NK-92 (cell line): ENCODE data around the gene ABCC1.
"Not testable (repeated sequence)": the region's sequence is repeated elsewhere in the genome, so short reads cannot be mapped to it uniquely, and the experiment has no call there.

Experiments
- DNase-seq: peaks from one replicate; lab custom pipeline; 2025; ENCODE audit not compliant: unreplicated experiment; lab: John Stamatoyannopoulos, UW

ABCC1 gene

DNA sequence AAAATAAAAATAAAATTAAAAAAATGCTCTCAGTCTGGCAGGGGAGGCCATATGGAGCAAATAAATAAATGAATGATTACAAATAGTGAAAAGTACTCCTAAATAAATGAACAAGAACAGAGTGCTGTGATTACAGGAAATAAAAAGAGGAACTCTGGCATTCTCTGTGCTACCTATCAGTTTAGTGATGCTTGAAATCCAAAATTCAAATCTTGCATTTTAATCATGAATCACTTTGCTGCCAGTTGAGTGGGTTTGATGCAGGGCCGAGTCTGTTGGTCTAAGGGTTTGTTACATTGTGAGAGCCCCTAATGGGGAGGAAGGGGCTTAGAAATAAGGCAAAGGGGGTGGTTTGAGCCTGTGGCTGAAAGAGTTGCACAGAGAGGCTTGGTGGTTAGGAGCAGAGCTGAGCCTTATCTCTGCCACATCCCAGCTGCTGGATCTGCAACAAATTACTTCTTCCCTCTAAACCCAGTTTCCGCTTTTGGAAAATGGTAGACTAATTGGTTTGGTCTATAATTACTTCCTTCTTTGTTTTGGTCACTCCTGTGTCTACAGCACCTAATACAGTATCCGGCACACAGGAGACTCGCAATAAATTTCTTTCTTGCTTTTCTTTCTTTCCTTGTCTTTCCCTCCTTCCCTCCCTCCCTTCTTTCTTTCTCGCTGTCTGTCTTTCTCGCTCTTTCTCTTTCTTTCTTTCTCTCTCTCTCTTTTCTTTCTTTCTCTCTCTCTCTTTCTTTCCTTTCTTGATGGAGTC lies 6.3 kb upstream of the ABCC1 start:
- no peak for DNase-seq

DNA sequence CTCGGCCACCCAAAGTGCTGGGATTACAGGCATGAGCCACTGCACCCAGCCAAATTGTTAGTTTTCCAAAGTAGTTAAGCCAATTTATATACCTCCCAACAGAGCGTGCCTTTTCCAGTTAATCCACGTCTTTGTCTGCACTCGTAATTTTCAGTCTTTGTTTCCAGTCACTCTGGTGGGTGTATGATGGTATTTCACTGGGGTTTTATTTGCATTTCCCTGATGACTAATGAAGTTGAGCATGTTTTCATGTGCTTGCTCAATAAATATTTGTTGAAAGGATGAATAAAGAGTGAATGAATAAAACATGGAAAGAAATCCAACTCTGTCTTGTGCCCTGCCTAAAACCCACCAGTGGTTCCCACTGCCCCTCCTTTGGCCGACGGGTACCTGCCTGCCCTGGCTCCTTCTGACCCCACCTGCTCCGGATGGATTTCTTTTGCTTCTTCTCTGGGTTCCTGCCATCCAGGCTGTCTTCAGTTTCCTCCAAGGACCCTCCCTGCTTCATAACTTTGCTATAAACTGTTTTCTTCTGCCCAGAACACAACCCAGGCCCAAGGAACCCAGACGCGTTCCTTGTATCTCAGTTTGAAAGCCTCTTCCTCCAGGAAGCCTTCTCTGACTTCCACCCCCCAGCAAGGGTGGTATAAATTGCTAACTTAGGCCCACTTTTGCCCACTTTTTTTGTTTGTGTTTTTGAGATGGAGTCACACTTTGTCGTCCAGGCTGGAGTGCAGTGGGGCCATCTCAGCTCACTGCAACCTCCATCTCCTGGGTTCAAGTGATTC lies 3.0 kb upstream of the ABCC1 start:
- DNase-seq, result no peak

DNA sequence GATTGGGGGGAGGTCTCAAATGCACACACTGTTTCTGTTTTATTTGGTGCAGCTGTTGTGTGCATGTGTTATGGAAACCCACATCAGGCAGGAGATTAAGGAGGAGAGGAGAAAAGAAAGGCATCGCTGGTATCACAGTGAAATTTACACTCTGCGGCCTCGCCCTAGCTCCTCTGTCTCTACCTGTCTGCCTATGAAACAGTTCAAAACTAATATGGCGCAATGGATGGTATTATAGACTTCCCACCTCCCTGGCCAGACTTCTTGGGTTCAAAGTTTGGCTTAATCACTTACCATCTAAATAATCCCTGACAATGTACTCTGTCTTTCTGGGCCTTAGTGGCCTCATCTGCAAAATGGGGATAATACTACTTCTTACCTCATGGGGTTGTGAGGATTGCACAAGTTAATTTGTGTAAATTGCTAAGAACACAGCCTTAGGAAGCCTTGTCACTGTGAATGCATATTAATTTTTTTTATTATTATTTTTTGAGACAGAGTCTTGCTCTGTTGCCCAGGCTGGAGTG lies 1.4 kb upstream of the ABCC1 start:
- no peak for DNase-seq

DNA sequence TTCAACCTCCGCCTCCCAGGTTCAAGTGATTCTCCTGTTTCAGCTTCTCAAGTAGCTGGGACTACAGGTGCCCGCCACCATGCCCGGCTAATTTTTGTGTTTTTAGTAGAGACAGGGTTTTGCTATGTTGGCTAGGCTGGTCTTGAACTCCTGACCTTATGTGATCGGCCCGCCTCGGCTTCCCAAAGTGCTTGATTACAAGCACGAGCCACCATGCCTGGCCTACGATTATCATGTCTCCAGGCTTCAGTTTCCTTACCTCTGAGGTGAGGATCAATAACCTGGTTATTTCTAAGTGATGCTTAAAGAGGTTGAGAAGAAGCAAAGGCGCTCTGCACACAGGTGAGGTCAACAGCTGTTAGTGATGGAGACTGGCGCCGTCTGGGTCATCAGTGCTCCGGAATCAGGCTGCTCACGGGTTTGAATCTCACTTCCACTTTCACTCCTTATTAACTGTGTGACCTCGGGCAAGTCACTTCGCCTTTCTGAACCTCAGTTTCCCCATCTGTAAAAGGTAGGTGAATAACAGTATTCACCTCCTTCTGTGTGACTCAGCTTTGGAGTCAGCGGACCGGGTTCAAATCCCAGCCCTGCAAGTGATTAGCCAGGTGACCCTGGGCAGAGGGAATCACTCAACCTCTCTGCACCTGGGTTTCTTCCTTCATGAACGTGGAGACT lies 745 bp upstream of the ABCC1 start:
- no peak for DNase-seq

DNA sequence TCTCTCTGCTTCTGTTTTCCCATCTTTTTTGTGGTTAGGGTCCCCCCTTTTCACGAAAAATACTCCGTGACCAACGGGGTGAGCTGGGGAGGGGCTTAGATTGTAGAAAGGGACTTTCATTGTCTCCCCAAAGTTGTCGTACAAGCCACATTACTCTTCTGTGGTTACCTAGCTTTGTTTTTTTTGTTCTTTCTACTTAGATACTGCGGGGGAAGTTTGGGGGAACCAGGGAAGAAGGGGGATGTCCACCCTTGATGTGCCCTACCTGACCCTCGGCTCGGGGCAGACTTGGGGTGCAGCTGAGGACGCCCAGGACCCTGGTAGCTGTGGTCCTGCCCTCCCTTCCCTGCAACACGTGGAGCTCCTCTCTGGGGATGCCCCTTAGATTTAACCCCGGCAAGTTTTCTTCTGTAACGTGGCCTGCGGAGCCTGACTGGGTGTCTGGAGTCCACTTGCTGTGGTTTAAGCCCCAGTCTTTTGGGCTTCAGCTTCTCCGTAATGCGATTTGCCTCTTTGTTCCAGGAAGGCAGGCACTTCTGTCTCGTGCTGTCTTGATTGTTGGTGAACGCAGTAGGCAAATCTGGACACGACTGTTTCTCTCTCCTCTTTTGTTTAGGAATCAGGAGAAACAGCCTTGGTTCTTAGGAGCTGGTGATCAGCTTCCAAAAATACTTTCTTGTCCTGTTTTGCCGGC lies 892 bp downstream of the ABCC1 start:
- DNase-seq, result no peak

DNA sequence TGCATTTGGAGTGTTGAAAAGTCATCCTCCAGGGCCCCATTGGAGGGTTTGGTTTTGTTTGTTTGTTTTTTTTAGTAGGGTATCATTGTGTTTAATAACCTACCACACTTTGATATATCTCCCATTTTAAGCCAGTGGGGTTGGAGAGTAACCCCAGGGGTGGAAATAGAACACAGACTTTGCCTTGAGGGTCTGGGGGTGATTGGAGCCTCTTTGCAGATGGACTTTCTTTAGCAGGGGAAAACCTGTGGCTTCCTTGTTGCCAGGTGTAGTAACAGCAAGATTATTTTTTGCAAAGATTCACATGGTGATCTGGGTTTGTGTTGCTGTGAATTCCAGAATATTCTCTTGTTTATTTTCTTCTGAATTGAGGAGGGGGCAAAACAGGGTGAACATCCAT lies 1.5 kb downstream of the ABCC1 start:
- no peak for DNase-seq

DNA sequence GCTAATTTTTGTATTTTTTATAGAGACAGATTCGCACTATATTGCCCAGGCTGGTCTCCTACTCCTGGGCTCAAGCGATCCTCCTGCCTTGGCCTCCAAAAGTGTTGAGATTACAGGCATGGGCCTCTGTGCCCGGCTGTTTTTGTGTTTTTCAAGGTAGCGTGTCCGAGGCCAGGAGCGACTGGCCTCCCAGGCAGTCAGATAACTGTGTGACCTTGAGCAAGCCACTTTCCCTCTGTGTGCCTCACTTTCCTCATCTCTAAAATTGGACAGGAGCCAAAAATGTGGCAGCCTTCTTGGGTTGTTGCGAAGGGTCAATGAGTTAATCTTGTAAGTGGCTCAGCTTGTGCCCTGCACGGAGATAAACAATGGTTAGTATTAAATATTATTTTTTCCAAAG lies 2.4 kb downstream of the ABCC1 start:
- no peak for DNase-seq

DNA sequence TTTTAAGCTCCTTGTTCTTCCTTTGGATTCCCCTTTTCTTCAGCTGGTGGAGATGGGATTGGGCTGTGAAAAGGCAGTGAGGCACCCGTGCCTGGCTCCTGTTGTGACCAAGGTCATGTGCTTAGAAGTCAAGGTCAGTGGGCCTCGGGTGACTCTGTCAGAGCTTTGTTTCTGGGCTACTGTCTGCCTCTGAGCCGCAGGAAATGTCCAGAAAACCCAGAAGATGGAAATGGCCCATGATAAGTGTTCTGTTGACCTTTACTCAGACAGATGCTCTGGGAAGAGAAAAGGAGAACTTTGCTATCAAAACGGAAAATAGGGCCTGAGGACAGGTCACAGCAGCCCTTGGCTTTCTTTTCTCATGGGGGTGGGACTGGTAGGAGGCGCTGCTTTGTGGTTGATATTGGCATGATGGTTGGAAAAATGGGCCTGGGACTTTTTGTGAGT lies 2.9 kb downstream of the ABCC1 start:
- DNase-seq, result no peak

DNA sequence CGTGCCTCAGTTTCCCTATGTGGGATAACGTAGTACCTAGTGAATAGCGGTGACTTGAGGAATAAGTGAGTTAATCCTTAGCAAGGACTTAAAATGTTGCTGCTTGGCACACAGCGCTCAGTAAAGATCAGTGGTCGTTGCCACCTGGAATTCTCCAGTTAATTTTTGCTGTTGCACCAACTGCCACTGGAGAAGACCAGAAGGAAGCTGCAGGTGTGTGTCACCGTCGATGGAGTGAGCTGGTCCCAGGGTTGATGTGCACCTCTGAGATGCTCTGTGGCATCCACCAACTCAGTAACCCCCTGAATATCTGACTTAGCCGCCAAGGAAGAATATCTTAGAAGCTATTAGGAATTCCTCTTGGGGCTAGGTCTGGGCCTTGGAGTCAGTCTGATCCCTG lies 4.1 kb downstream of the ABCC1 start:
- DNase-seq, result no peak

DNA sequence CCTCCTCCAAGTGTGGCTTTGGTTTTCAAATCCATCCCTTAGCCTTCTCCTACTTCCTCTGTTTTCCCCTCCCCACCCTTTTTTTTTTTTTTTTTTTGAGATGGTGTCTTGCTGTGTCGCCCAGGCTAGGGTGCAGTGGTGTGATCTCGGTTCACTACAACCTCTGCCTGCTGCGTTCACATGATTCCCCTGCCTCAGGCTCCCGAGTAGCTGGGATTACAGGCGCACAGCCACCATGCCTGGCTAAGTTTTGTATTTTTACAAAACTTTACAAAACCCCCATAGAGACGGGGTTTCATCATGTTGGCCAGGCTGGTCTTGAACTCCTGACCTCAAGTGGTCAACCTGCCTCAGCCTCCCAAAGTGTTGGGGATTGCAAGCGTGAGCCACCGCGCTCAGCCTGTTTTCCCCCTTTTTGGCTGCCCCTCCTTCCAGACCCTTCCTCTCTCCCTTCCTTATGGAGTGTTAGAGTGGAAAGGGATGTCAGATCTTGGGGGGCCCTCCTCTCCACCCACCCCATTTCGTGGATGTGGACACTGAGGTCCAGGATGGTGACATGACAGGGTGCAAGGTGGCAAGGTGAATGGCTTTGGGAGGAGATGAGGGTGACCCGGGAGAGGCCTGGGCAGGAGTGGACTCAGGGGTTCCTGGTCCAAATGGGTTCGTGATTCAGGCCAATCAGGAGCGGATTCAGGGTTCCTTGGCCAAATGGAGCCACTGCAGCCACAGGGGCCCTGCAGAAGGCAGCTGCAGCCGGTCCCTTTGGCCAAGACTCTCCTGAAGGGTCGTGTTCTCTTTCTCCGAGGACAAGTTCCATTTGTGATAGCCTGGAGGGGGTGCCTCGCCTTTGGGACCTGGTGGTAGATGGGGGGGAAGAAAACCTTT lies 4.8 kb downstream of the ABCC1 start:
- DNase-seq, result no peak

DNA sequence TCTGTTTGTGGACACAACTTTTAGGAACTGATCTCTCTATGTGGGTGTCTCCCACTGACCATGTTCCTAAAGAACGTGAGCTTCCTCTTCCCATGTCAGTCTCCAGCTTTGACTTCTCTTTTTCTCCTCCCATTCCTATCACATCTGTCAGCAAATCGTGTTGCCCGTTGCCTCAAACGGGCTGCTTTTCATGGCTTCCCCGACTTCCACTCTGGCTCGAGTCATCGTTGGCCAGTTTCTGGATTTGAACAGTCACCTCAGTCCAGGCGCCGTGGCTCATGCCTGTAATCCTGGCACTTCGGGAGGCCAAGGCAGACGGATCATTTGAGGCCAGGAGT lies 5.4 kb downstream of the ABCC1 start:
- no peak for DNase-seq

DNA sequence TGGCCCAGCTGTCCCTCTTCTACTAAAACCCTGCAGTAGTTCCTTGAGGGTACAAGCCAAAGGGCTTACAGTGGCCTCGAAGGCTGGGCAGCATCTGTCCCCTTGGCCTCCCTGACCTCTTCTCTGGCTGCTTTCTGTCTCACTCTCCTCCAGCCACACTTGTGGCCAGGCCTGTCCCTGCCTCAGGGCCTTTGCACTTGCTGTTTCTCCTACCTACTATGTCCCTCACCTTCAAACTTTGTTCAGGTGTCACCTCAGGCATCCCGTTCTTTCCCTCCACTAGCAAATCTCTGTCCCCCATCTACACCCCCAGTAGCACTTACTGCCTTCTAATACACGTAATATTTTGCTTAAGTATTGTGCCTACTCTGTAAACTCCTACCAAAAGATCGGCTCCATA lies 6.0 kb downstream of the ABCC1 start:
- DNase-seq, result no peak

DNA sequence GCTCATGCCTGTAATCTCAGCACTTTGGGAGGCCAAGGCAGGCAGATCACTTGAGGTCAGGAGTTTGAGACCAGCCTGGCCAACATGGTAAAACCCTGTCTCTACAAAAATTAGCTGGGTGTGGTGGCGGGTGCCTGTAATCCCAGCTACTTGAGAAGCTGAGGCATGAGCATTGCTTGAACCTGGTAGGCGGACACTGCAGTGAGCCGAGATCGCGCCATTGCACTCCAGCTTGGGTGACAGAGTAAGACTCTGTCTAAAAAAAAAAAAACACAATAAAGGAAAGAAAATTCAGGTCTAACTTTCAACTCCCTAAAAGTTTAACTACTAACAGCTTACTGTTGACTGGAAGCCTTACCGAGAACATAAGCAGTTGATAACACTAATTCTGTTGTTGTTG lies 6.7 kb downstream of the ABCC1 start:
- DNase-seq, result not testable (repeated sequence)

DNA sequence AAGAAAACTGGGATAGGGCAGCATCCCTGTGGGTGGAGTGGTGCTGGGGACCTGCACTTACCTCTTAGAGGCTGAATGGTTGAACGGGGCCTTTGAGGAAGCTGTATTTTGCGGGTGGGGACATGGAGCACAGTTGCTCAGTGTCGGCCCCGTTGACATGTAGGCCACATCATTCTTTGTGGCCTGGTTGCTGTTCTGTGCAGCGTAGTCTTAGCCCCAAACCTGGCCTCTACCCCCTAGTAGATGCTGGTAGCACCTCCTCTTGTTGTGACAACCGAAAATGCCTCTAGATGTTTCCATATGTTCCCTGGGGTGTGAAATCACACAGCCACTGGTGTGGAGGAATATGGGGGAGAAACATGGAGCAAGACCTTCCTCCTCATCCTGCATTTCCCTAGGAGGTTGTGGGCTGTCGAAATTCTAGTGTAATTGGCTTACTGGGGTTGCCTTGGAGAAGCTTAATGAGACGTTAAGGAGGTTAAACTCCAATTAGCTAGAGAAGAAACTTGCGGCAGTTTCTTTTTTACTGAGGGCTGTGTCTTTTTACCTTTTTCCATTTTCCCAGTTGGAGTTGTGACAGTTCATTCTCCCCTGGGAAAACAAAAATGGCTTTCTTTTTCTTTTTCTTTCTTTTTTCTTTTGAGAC lies 9.4 kb downstream of the ABCC1 start:
- no peak for DNase-seq

DNA sequence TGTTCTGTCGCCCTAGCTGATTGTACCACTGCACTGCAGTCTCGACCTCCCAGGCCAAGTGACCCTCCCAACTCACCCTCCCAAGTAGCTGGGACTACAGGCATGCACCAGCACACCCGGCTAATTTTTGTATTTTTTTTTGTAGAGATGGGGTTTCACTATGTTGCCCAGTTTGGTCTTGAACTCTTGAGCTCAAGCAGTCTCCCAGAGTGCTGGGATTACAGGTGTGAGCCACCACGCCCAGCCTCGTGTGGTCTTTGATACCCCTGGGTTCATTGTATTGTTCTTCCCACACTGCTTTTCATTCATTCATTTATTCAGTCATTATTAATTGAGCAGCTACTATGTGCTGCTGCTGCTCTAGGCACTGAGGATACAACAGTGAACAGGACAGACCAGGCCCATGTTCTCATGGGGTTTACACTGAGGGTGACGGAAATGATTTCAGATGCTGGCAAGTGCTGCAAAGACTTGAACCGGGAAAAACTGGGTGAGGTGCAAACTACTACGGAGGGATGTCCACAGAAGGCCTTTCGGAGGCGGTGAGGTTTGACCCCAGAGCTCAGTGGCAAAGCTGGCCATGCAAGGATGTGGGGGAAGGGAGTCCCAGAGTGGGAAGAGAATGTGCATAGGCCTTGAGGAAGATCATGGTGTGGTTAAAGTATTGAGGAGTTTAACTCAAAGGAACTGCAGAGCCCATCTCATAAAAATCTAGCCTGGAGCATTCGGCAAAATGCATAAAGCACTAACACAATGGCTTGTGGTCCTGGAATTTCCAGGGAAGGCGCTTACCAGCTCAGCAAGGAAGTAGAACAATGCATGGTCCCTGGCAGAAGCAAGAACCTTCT lies 10.9 kb downstream of the ABCC1 start:
- no peak for DNase-seq

DNA sequence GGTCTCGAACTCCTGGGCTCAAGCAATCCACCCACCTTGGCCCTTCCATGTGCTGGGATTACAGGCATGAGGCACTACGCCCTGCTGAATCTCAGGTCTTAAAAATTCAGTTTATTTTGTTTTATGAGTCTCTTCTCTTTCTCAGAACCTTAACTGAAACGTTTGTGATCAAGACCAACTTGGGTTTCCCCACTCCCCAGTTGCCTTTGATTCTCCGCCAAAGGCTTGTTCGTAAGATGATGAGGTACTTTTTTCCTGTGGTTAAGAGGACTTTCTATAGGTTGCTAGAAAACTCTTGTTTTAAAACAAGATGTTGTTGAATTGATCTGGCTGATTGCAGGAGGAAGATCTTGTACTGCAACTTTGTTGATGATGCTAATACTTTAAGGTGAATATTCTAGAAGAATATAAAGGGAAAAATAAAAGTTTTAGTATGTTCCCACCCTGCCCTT lies 11.7 kb downstream of the ABCC1 start:
- DNase-seq, result no peak

DNA sequence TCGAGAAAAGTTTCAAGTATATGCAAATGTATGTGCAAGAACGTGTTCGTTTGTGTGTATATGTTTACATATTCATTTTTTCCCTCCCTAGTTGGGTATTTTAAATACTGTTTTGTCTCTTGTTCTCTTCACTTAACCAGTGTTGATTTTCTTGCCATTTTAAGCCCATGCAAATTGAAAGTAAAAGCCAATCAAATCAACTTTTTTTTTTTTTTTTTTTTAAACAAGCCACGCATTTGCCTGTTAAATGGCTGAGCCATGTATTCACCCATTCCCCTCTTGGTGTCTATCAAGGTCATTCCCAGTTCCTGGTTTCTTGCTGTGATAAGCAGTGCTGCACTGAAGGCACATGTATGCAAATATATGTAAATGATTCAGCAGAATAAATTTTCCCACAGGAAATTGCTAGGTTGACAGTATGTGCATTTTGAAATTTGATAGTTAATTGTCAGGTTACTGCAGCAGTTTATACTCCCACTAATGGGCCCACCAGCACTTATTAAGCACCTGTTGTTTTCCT lies 12.2 kb downstream of the ABCC1 start:
- DNase-seq, result no peak

DNA sequence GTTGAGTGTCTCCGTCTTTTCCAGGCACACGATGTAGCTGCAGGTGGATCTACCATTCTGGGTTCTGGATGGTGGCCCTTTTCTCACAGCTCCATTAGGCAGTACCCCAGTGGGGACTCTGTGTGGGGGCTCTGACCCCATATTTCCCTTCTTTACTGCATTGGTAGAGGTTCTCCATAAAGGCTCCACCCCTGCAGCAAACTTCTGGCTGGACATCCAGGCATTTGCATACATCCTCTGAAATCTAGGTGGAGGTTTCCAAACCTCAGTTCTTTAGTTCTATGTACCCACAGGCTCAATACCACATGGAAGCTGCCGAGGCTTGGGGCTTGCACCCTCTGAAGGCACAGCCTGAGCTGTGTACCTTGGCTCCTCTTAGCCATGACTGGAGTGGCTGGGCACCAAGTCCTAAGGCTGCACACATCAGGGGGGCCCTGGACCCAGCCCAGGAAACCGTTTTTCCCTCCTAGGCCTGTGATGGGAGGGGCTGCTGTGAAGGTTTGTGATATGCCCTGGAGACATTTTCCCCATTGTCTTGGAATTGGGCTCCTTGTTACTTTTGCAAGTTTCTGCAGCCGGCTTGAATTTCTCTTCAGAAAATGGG lies 14.0 kb downstream of the ABCC1 start:
- DNase-seq, result no peak
